HPDE6-E6E7 (cell line): ENCODE results near the gene ZNRF1.
"Not testable (repeated sequence)": the region's sequence is repeated elsewhere in the genome, so short reads cannot be mapped to it uniquely, and the experiment has no call there.

Experiments
- DNase-seq: peaks from one replicate; pipeline ENCODE4 v3.0.0; 2011; ENCODE audit warnings: missing footprints; ENCODE audit errors: extremely low spot score

The ZNRF1 gene

GRCh38 chr16:75113541-75114121 is 114.8 kb downstream of the ZNRF1 start:
- DNase-seq, result no peak

- no peak for DNase-seq
These were observed 115.5 kb downstream of the ZNRF1 start for GRCh38 chr16:75114179-75114945.

- DNase-seq, result no peak
These were observed 116.4 kb downstream of the ZNRF1 start for GRCh38 chr16:75114946-75115825.

- no peak for DNase-seq
These were observed 117.5 kb downstream of the ZNRF1 start, which contains the start of gene LDHD for GRCh38 chr16:75116081-75116910. TSS of gene LDHD (minus strand) at chr16:75116780. CDS start at chr16:75116720, 60 bp downstream.

- no peak for DNase-seq
These were observed 118.1 kb downstream of the ZNRF1 start for GRCh38 chr16:75116911-75117245.

GRCh38 chr16:75118943-75119539 is 120.2 kb downstream of the ZNRF1 start:
- no peak for DNase-seq

GRCh38 chr16:75120253-75120652 is 121.4 kb downstream of the ZNRF1 start:
- DNase-seq, result no peak

GRCh38 chr16:75121949-75122568 is 123.2 kb downstream of the ZNRF1 start:
- no peak for DNase-seq

- no peak for DNase-seq
These were observed 123.8 kb downstream of the ZNRF1 start for GRCh38 chr16:75122609-75123008.

- DNase-seq, result no peak
These were observed 129.0 kb downstream of the ZNRF1 start for GRCh38 chr16:75127713-75128415.

- not testable (repeated sequence) for DNase-seq
These were observed 130.8 kb downstream of the ZNRF1 start for GRCh38 chr16:75129421-75130149.

- DNase-seq, result no peak
These were observed 131.4 kb downstream of the ZNRF1 start for GRCh38 chr16:75130150-75130771.

- no peak for DNase-seq
These were observed 132.3 kb downstream of the ZNRF1 start for GRCh38 chr16:75131081-75131480.

GRCh38 chr16:75138233-75138632 is 139.4 kb downstream of the ZNRF1 start:
- DNase-seq, result no peak

- DNase-seq, result no peak
These were observed 139.8 kb downstream of the ZNRF1 start for GRCh38 chr16:75138636-75139035.

GRCh38 chr16:75139498-75139897 is 140.7 kb downstream of the ZNRF1 start:
- no peak for DNase-seq

GRCh38 chr16:75143941-75144340 is 145.1 kb downstream of the ZNRF1 start:
- no peak for DNase-seq

- no peak for DNase-seq
These were observed 149.1 kb downstream of the ZNRF1 start for GRCh38 chr16:75147968-75148310.
